Right forelimb (tissue), 1 donor: Measurements from ENCODE around the gene KRT1.
"Not testable (repeated sequence)": the region's sequence is repeated elsewhere in the genome, so short reads cannot be mapped to it uniquely, and the experiment has no call there.

Source experiments
- DNase-seq: peaks from one replicate; pipeline ENCODE4 v3.0.0-alpha.2; 2018

KRT1 gene

DNA sequence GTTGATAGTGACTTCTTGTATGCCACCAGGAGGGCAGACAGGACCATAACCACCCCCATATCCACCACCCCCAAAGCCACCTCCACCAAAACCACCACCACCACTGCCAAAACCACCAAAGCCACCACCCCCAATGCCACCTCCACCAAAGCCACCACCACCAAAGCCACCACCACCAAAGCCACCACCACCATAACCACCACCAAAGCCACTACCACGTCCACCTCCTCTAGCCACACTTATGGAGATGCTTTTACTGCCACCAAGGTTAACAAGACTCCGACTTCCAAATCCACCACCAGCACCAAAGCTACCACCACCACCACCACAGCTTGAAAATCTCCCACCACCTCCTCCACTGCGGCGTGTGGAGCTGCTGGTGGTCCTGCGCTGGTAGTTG is 332 bp downstream of the KRT1 start:
- no peak for DNase-seq

DNA sequence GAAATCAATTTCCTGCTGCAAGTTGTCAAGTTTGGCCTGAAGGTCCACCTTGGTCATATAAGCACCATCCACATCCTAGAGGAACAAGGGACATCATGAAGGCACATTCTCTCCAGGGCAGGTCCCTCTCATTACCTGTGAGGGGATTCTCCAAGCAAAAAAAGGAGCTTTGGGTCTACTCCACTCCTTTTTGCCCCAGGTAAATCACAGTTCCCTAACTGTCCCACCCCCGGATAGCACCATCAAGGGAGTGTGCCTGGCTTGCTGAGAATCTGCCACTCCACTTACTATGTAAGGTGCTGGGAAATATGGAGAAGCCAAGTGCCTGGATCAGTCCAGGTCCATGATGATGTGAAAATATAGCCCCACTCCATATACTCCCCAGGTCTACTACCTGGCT is 2.5 kb downstream of the KRT1 start:
- DNase-seq = no peak

- DNase-seq = no peak
Observed at GRCh38 chr12:52677126-52677525, 3.1 kb downstream of the KRT1 start.

DNA sequence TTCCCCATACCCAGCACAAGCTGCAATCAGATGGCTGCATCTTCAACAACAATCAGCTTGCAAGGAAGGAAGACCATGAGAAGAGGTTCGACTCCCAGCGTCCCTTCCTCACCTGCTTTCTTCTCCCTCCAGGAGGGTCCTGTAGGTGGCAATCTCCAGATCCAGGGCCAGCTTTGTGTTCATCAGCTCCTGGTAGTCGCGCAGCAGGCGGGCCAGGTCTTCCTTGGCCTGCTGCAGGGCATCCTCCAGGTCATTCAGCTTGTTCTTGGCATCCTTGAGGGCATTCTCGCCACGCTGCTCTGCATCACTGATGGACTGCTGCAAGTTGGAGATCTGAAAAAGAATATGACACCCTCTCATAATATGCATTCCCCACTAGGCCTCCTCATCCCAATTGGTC is 4.0 kb downstream of the KRT1 start:
- DNase-seq = no peak

DNA sequence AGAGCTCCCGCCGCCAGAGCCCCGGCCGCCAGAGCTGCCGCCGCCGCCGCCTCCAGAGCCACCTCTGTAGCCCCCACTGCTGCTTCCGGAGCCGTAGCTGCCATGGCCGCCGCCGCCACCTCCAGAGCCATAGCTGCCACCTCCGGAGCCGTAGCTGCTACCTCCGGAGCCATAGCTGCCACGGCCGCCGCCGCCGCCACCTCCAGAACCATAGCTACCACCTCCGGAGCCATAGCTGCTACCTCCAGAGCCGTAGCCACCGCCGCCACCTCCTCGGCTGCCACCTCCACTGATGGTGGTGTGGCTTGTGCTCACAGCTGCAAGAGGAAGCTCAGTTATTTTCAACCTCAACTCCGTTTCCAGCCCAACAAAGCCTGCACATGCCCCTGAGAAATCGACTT is 4.9 kb downstream of the KRT1 start:
- no peak for DNase-seq

- DNase-seq = no peak
Observed at GRCh38 chr12:52674433-52674775, 5.8 kb downstream of the KRT1 start.

DNA sequence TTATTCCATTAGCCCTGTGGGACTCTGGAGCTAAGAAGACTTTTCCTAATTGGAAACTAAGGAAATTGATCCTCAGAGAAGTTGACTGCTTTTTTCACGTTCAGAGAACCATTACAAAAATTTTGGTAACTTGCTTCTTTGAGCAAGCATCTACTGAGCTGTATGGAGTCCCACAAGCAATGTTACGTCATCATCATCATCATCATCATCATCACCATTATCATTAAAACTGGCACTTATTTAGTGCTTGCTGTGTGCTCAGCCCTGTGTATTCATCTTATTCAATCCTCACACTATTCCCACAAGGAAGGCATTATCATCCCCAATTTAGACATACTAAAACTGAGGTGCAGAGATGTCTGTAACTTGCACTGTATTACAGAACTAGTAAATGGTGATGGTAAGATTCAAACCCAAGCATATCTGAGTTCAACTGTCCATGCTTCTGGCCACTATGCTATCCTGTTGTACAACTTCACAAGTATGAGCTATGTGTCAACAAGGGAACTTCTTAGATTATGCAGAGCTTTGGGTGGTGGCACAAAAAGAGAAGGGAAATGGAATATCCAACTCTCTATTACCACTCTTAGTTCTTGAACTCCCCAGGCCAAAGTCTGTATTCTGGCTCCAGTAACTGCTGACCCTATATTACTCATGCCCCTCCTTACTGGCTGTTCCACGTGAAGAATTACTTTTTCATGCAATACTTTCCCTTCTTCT is 6.3 kb downstream of the KRT1 start:
- DNase-seq = no peak

DNA sequence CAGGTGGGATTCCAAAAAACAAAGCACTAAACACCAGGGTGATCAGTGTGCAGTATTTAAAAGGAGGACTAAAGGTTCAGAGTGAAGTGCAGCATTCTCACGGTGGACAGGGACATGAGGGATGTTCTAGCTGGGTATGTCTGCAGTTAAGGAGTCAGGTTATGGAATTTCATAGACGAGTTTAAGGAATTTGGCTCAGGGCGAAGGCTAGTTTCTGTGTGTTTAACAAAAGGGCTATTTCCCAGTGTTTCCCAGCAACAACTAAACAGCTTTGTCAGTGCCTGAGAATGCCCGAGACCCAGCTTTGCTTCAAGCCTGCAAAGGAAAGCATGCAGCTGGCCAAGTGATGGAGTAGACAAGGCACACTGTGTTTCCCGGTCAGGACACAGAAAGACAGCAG is 7.0 kb downstream of the KRT1 start:
- no peak for DNase-seq

- no peak for DNase-seq
Observed at GRCh38 chr12:52672321-52672933, 7.8 kb downstream of the KRT1 start.

DNA sequence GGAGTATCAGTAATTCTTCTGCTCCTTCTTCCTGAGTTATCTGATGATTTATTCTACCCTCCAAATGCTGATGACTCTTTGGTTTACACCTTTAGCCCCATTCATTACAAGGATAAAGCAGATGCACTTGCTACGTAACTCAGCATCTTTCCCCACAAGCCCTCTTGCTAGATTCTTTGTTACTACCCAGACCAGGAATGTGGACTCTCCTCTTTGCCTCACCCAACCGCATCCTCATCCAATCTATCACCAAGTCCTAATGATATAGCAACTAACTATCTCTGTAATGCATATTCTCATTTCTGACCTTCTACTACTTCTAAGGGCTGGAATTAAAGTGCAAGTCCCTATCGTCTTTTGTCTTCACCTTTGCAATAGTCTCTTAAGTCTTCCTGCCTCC is 9.2 kb downstream of the KRT1 start:
- DNase-seq = no peak

DNA sequence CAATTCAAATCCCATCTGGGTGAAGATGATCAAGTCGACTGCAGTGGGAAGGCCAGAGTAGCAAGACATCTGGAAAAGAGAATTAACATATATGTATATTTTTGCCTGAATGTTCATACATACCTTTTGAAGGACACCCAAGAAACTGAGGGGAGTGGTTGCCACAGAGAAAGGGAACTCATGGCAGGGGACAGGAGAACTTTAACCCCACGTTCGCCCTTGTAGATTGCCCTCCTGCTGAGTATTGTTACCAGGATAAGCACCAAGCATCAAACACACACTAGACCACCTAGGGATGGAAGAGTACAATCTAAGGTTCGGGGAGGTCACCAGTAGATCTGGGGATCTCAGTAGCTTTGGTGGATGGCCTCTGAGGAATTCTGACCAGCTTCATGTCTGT is 9.7 kb downstream of the KRT1 start:
- DNase-seq = no peak

GRCh38 chr12:52669941-52670340 is 10.3 kb downstream of the KRT1 start:
- DNase-seq = not testable (repeated sequence)

DNA sequence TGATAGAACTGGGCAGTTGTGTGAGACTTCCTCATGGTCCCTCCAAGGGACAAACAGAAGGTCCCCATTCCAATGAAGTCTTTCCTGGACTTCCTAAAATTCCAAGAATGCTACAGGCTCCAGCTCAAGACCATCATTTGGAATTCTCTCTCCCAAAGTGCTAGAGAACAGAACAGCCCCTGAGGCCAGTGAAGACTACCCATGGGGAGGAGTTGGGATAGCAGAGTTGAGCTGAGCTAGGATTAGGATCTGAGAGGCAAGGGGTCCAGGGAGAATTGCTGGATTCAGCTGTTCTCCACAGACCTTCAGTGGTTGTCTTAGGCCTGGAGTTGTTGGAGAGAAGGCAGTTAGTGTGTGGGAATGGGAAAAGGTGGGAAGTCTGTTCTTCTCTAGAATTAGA is 10.8 kb downstream of the KRT1 start:
- DNase-seq = no peak

- no peak for DNase-seq
Observed at GRCh38 chr12:52667931-52668330, 12.3 kb downstream of the KRT1 start.

- no peak for DNase-seq
Observed at GRCh38 chr12:52667509-52667908, 12.7 kb downstream of the KRT1 start.

DNA sequence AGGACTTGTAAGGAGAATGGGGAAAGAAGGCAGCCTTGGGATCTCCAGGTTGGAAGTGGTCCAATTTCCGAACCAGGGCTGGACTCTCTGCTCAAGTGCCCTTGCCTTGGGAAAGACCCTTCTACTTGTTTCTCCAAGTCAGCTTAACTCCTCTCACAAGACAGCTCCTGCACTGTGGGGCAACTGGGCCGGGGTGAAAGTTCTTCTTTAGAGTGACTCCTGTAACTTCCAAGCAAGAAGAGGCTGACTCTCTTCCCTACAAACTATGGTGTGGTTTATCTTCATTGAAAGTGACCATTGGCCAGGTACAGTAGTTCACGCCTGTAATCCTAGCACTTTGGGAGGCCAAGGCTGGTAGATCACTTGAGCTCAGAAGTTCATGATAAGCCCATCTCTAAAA is 13.7 kb downstream of the KRT1 start:
- DNase-seq = no peak

GRCh38 chr12:52663420-52663819 is 16.8 kb downstream of the KRT1 start:
- no peak for DNase-seq

- no peak for DNase-seq
Observed at GRCh38 chr12:52662918-52663229, 17.3 kb downstream of the KRT1 start.

DNA sequence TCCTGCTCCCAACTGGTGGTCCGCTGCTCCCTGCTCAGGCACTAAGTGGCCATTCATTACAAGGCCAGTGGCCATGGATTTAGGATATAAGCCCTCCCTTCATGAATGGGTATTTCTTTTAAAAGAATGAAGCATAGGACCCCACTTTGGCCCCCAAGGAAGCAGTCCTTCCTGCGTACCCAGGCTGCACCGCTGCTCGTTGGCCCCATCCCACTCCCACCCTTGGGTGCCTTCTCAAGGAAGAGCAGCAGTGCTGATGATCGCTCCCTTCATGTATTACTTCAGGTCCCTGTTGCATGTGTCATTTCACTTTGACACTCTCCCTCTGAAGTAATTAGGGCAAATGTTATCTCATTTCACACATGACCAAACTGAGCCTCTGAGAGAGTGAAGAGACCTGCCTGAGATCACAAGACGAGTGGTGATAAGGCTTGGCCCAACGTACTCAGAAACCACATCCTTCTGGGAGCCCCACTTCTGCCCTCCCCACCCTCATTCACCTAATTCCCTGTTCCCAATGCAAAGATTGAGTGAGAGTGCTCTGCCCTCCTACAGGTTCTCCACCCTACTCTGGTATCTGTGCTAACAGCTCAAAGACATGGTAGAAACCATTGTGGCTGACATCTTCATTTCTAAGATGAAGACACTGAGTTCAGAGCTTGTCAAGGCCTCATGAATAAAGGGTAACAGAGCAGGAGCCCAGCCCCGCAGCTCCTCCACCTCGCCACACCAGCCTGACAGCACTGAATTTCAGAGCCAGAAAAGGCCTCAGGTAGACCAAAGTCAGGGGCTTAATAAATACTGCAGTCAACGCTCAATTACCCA is 17.9 kb downstream of the KRT1 start:
- DNase-seq = no peak

GRCh38 chr12:52661668-52662067 is 18.5 kb downstream of the KRT1 start:
- DNase-seq = no peak

GRCh38 chr12:52660934-52661499 is 19.2 kb downstream of the KRT1 start:
- DNase-seq = no peak

GRCh38 chr12:52659951-52660350 is 20.3 kb downstream of the KRT1 start:
- DNase-seq = no peak

GRCh38 chr12:52659395-52659794 is 20.8 kb downstream of the KRT1 start:
- no peak for DNase-seq

GRCh38 chr12:52658196-52658595 is 22.0 kb downstream of the KRT1 start:
- no peak for DNase-seq
